Mesothelial cell of epicardium (in vitro differentiated cells): ENCODE measurements around the gene BHMT2. TPM values are rescaled to one million over a fixed set of nuclear protein-coding genes. Genes with fewer than 3 reads are reported as not detected.

Source experiments
- DNase-seq, 2 experiments: peaks; one replicate each; pipeline ENCODE4 v3.0.0; 2021; ENCODE audit warnings: low spot score in 2 of 2; ENCODE audit not compliant: unreplicated experiment in 2 of 2
- H3K27ac Mint-ChIP-seq: 2 replicates; pipeline ENCODE4 v1.8.0; 2021; ENCODE audit warnings: mixed read lengths
- H3K27me3 Mint-ChIP-seq: 2 replicates; pipeline ENCODE4 v1.8.0; 2021; ENCODE audit warnings: low read depth, mixed read lengths
- H3K36me3 Mint-ChIP-seq: 2 replicates; pipeline ENCODE4 v1.8.0; 2021; ENCODE audit warnings: mixed read lengths
- H3K4me1 Mint-ChIP-seq: 2 replicates; pipeline ENCODE4 v1.8.0; 2021; ENCODE audit warnings: mixed read lengths
- H3K4me3 Mint-ChIP-seq: 2 replicates; pipeline ENCODE4 v1.8.0; 2021; ENCODE audit warnings: mild to moderate bottlenecking, moderate library complexity, mixed read lengths
- H3K9me3 Mint-ChIP-seq: 2 replicates; pipeline ENCODE4 v1.8.0; 2021; ENCODE audit warnings: mixed read lengths
- CTCF ChIP-seq: fragments of 200-600 bp; sonication (generic); IDR thresholded peaks from one replicate; pipeline ENCODE4 v1.5.0; 2021; ENCODE audit warnings: antibody characterized with exemption; ENCODE audit not compliant: unreplicated experiment
- total RNA-seq: library from RNA; stranded (reverse); gene quantifications from 3 replicates; pipeline ENCODE4 v1.2.1, GENCODE V29; 2021

Gene BHMT2
- total RNA-seq, 1 donor from 2014 or later = not detected

- no peak for TF ChIP-seq CTCF
- H3K4me1 Mint-ChIP-seq = no peaks in the 10 kb centered on the region
- peaks cover 4% of the 10 kb centered on the region for H3K9me3 Mint-ChIP-seq
- no peaks in the 10 kb centered on the region for H3K36me3 Mint-ChIP-seq
- no peak overlapping the region for H3K4me3 Mint-ChIP-seq
- no peak overlapping the region for H3K27ac Mint-ChIP-seq
- no peaks in the 10 kb centered on the region for H3K27me3 Mint-ChIP-seq
- DNase-seq = no peak
Measured at GRCh38 chr5:79080804-79081203, 11.2 kb downstream of the BHMT2 start.

- peaks cover 4% of the 10 kb centered on the region for H3K9me3 Mint-ChIP-seq
- H3K27me3 Mint-ChIP-seq = no peaks in the 10 kb centered on the region
- H3K27ac Mint-ChIP-seq = no peak overlapping the region
- no peak for DNase-seq
- no peak overlapping the region for H3K4me3 Mint-ChIP-seq
- H3K36me3 Mint-ChIP-seq = no peaks in the 10 kb centered on the region
- no peak for TF ChIP-seq CTCF
- no peaks in the 10 kb centered on the region for H3K4me1 Mint-ChIP-seq
Measured at GRCh38 chr5:79081779-79082178, 12.2 kb downstream of the BHMT2 start.

GRCh38 chr5:79086116-79086515 lies 16.5 kb downstream of the BHMT2 start:
- no peaks in the 10 kb centered on the region for H3K27me3 Mint-ChIP-seq
- no peak overlapping the region for H3K4me3 Mint-ChIP-seq
- no peak overlapping the region for H3K27ac Mint-ChIP-seq
- DNase-seq = no peak
- no peaks in the 10 kb centered on the region for H3K36me3 Mint-ChIP-seq
- no peaks in the 10 kb centered on the region for H3K4me1 Mint-ChIP-seq
- TF ChIP-seq CTCF = no peak
- H3K9me3 Mint-ChIP-seq = no peaks in the 10 kb centered on the region

GRCh38 chr5:79088507-79088906 lies 18.9 kb downstream of the BHMT2 start:
- Mint-ChIP-seq H3K4me1 (no peaks in the 10 kb centered on the region), H3K27me3 (no peaks in the 10 kb centered on the region)

GRCh38 chr5:79091064-79091463 lies 21.5 kb downstream of the BHMT2 start:
- Mint-ChIP-seq H3K27me3 (no peaks in the 10 kb centered on the region), H3K9me3 (no peaks in the 10 kb centered on the region), H3K4me1 (peaks cover 6% of the 10 kb centered on the region), H3K27ac (no peak overlapping the region), H3K36me3 (peaks cover 2% of the 10 kb centered on the region), H3K4me3 (no peak overlapping the region)
- DNase-seq = no peak
- TF ChIP-seq CTCF = no peak

More at GRCh38 chr5:79088507-79088906, 18.9 kb downstream of the BHMT2 start:
- no peaks in the 10 kb centered on the region for H3K36me3 Mint-ChIP-seq
- H3K27ac Mint-ChIP-seq = no peak overlapping the region
- H3K9me3 Mint-ChIP-seq = no peaks in the 10 kb centered on the region
- DNase-seq = no peak
- no peak for TF ChIP-seq CTCF
- H3K4me3 Mint-ChIP-seq = no peak overlapping the region

- H3K4me1 Mint-ChIP-seq = peaks cover 6% of the 10 kb centered on the region
- no peak overlapping the region for H3K27ac Mint-ChIP-seq
- H3K9me3 Mint-ChIP-seq = no peaks in the 10 kb centered on the region
- H3K4me3 Mint-ChIP-seq = no peak overlapping the region
- H3K36me3 Mint-ChIP-seq = peaks cover 2% of the 10 kb centered on the region
- no peak for TF ChIP-seq CTCF
- no peak for DNase-seq
- H3K27me3 Mint-ChIP-seq = no peaks in the 10 kb centered on the region
Measured at GRCh38 chr5:79093762-79094161, 24.2 kb downstream of the BHMT2 start.
